ENCODE data around the gene PPP2R5C. TPM values are rescaled to one million over a fixed set of nuclear protein-coding genes. Genes with fewer than 3 reads are reported as not detected.

Gene PPP2R5C
- total and polyA plus RNA-seq, 2 of the 8 experiments (the other 6 are each of a cell fraction or from before 2014, with no cell fraction given) = 49.6 to 95.9 TPM

DNA sequence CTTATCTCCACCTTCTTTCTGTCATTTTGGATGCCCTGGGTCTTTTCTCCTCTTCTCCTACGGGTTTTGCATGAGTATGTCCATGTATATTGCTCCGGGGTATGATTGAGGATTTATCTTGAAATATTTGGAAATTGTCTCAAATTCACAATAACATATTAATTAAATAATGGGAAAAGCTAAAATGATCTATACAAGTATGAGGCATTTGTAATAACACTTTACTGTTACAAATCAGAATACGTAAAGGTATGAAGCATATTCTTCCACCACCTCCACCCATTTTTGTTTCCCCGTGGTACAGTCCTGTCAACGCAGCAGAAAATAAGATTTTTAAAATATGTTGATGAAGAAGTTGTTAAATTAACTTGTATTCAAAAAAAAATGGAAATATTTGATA, 91.3 kb downstream of the PPP2R5C start:
- Histone ChIP-seq H3K23me2 (ENCODE audit: low read depth, low read length) (no peaks in the 10 kb centered on the region), H3K9me3 (ENCODE audit: insufficient read depth in 2 of 2, low read depth in 1 of 2, low read length in 1 of 2) (no peaks in the 10 kb centered on the region), H3K4me3 (ENCODE audit: extremely low read depth in 1 of 4, insufficient read depth in 2 of 4, low read depth in 3 of 4, low read length in 4 of 4) (no peak overlapping the region), H4K8ac (ENCODE audit: extremely low read depth, insufficient read depth, low read length) (no peak overlapping the region), H3K9ac (replicated peaks in 1 of 4; ENCODE audit: extremely low read depth in 1 of 4, low read depth in 3 of 4, low read length in 3 of 4) (no peak overlapping the region), H3K4ac (replicated peaks; ENCODE audit: insufficient read length, low read depth, low read length) (no peak overlapping the region), H3K27ac (ENCODE audit: low read depth, low read length) (no peak overlapping the region), H3K18ac (ENCODE audit: extremely low read depth, low read length) (no peak overlapping the region), H2AK5ac (ENCODE audit: low read depth, low read length) (no peak overlapping the region), H3K4me1 (replicated peaks in 1 of 4; ENCODE audit: control insufficient read depth in 3 of 4, insufficient read depth in 4 of 4, low read length in 3 of 4) (no peaks in the 10 kb centered on the region), H2AFZ (ENCODE audit: low read length) (no peak overlapping the region), H2BK120ac (replicated peaks; ENCODE audit: low read depth, low read length) (no peak overlapping the region), H3K79me2 (ENCODE audit: control insufficient read depth in 1 of 2, insufficient read depth in 2 of 2, low read length in 2 of 2) (peaks cover 0 to 35% of the 10 kb centered on the region in 2 experiments; a peak in 3 of 4 replicates), H2BK5ac (ENCODE audit: low read depth, low read length) (no peak overlapping the region), H3K79me1 (ENCODE audit: low read depth, low read length) (peaks cover 13% of the 10 kb centered on the region), H2BK15ac (ENCODE audit: low read length) (no peak overlapping the region), H4K5ac (ENCODE audit: insufficient read length, low read depth, low read length) (no peak overlapping the region), H3K36me3 (ENCODE audit: control insufficient read depth in 2 of 4, insufficient read depth in 4 of 4, low read length in 3 of 4) (peaks cover 0 to 6% (median 1%) of the 10 kb centered on the region in 4 experiments; a peak in 3 of 8 replicates), H3K14ac (ENCODE audit: insufficient read length) (no peak overlapping the region), H3K27me3 (replicated peaks in 1 of 4; ENCODE audit: control insufficient read depth in 3 of 4, extremely low read depth in 1 of 4, insufficient read depth in 3 of 4, low read length in 3 of 4) (no peaks in the 10 kb centered on the region), H2BK20ac (ENCODE audit: low read length) (no peak overlapping the region), H2BK12ac (ENCODE audit: low read depth, low read length) (no peak overlapping the region), H3K23ac (ENCODE audit: insufficient read length) (no peak overlapping the region), H3K56ac (replicated peaks; ENCODE audit: insufficient read length, low read depth, low read length) (no peak overlapping the region), H4K91ac (replicated peaks; ENCODE audit: insufficient read length, low read length) (no peak overlapping the region), H3K4me2 (ENCODE audit: insufficient read depth in 1 of 2, low read depth in 2 of 2, low read length in 2 of 2) (no peak overlapping the region), H4K20me1 (replicated peaks in 1 of 2; ENCODE audit: control insufficient read depth in 1 of 2, insufficient read depth in 2 of 2, low read length in 2 of 2) (peaks cover 5 to 21% of the 10 kb centered on the region in 2 experiments)
- no peak for FAIRE-seq
- TF ChIP-seq CBX5 (IDR thresholded peaks at IDR 0.05; ENCODE audit: low read depth, low read length) = no peak
- no peak for TF ChIP-seq SP4 (IDR thresholded peaks at IDR 0.05; ENCODE audit: low read length)
- no peak for TF ChIP-seq TEAD4 (IDR thresholded peaks at IDR 0.05; ENCODE audit: low read depth, low read length)
- no peak for TF ChIP-seq CBX8 (IDR thresholded peaks at IDR 0.05; ENCODE audit: borderline replicate concordance, low read depth, low read length)
- no peak for TF ChIP-seq SP1 (IDR thresholded peaks at IDR 0.05; ENCODE audit: low read depth, low read length)
- POLR2A ChIA-PET (ENCODE audit: partially characterized antibody) = interaction anchor here (1.6 kb wide), 1 partner anchor 10 kb away, joined by 4 read pairs; no protein-coding TSS in a partner anchor
- 96% methylated on average over 5 of the region's 5 CpGs; no CpG with 5 or more reads in 1 of the 2 experiments for WGBS, 2 experiments (ENCODE audit: extremely low coverage in 1 of 2, insufficient coverage in 1 of 2, insufficient read length in 1 of 2, insufficient replicate concordance in 2 of 2, low coverage in 1 of 2, low lambda C conversion rate in 2 of 2, missing lambda C conversion rate in 1 of 2)
- CTCF ChIA-PET (ENCODE audit: partially characterized antibody) = interaction anchor here (0.6 to 2.4 kb wide), 2 partner anchors 82 to 804 kb away, joined by 3 to 15 read pairs; no protein-coding TSS in a partner anchor
- no peak for DNase-seq (ENCODE audit: low read depth in 1 of 2, low spot score in 2 of 2)
